Renal cortex interstitium (tissue), 3 donors: Measurements from ENCODE around the gene EXOSC9. TPM values are rescaled to one million over a fixed set of nuclear protein-coding genes. Genes with fewer than 3 reads are reported as not detected.

ENCODE experiments used
- polyA plus RNA-seq, 3 donors: library from polyadenylated mRNA; unstranded; fragments of 120-200 nt; gene quantifications; one replicate each; pipeline ENCODE4 v1.2.1, GENCODE V29; 2013; ENCODE audit not compliant: insufficient read length in 3 of 3

EXOSC9 gene
- polyA plus RNA-seq, 3 donors, result 47.2 to 65.5 (median 53.3) TPM

Other genes starting within 250 kb of the EXOSC9 start
- gene ANXA5, start 104.3 kb upstream of the EXOSC9 start, polyA plus RNA-seq, result 100 to 1,000 TPM; 373 to 435 (median 433) TPM
- gene SMIM43, start 36.2 kb upstream of the EXOSC9 start, polyA plus RNA-seq, result under 1 TPM; 0.58 to 0.79 (median 0.62) TPM
- gene CCNA2, start 22.6 kb downstream of the EXOSC9 start, polyA plus RNA-seq, result 10 to 100 TPM; 27.5 to 44.5 (median 40.5) TPM
- gene BBS7, start 69.2 kb downstream of the EXOSC9 start, polyA plus RNA-seq, result 10 to 100 TPM; 24.0 to 27.8 (median 27.7) TPM
- 1 to 10 TPM; 1.0 to 1.5 (median 1.1) TPM for gene TRPC3, start 150.7 kb downstream of the EXOSC9 start, polyA plus RNA-seq